ENCODE results near the gene RANBP3. TPM values are rescaled to one million over a fixed set of nuclear protein-coding genes. Genes with fewer than 3 reads are reported as not detected.

RANBP3 gene
- total RNA-seq, 3 donors from 2014 or later: 101 to 104 (median 103) TPM

GRCh38 chr19:5897189-5897969 lies 80.6 kb downstream of the RANBP3 start:
- Mint-ChIP-seq H3K9me3 (no peaks in the 10 kb centered on the region), H3K4me1 (ENCODE audit: low read depth) (peaks cover 15% of the 10 kb centered on the region), H3K27me3 (ENCODE audit: low read depth) (no peaks in the 10 kb centered on the region), H3K36me3 (ENCODE audit: insufficient read depth) (peaks cover 10% of the 10 kb centered on the region), H3K4me3 (no peak overlapping the region)
- DNase-seq (no peak), ATAC-seq (no peak)

GRCh38 chr19:5896365-5897076 lies 81.4 kb downstream of the RANBP3 start:
- Mint-ChIP-seq H3K4me3 (no peak overlapping the region), H3K36me3 (ENCODE audit: insufficient read depth) (peaks cover 10% of the 10 kb centered on the region), H3K9me3 (no peaks in the 10 kb centered on the region), H3K27me3 (ENCODE audit: low read depth) (no peaks in the 10 kb centered on the region), H3K4me1 (ENCODE audit: low read depth) (peaks cover 15% of the 10 kb centered on the region)
- ATAC-seq (no peak), DNase-seq (no peak)

- DNase-seq: no peak
- ATAC-seq: no peak
- H3K4me1 Mint-ChIP-seq (ENCODE audit: low read depth): peaks cover 9% of the 10 kb centered on the region
- peaks cover 8% of the 10 kb centered on the region for H3K36me3 Mint-ChIP-seq (ENCODE audit: insufficient read depth)
- no peak overlapping the region for H3K4me3 Mint-ChIP-seq
- no peaks in the 10 kb centered on the region for H3K9me3 Mint-ChIP-seq
- no peaks in the 10 kb centered on the region for H3K27me3 Mint-ChIP-seq (ENCODE audit: low read depth)
Measured at GRCh38 chr19:5895890-5896289, 82.0 kb downstream of the RANBP3 start.

GRCh38 chr19:5895409-5895808 lies 82.5 kb downstream of the RANBP3 start:
- Mint-ChIP-seq H3K27me3 (ENCODE audit: low read depth) (no peaks in the 10 kb centered on the region), H3K36me3 (ENCODE audit: insufficient read depth) (peaks cover 8% of the 10 kb centered on the region), H3K4me3 (no peak overlapping the region), H3K4me1 (ENCODE audit: low read depth) (peaks cover 9% of the 10 kb centered on the region), H3K9me3 (no peaks in the 10 kb centered on the region)
- DNase-seq: no peak
- no peak for ATAC-seq

- Mint-ChIP-seq H3K27me3 (ENCODE audit: low read depth) (no peaks in the 10 kb centered on the region), H3K4me3 (no peak overlapping the region), H3K36me3 (ENCODE audit: insufficient read depth) (peaks cover 2% of the 10 kb centered on the region), H3K4me1 (ENCODE audit: low read depth) (peaks cover 4% of the 10 kb centered on the region), H3K9me3 (no peaks in the 10 kb centered on the region)
- ATAC-seq (no peak), DNase-seq (no peak)
Measured at GRCh38 chr19:5894704-5895349, 83.1 kb downstream of the RANBP3 start.

- peaks cover 4% of the 10 kb centered on the region for H3K4me1 Mint-ChIP-seq (ENCODE audit: low read depth)
- H3K9me3 Mint-ChIP-seq: no peaks in the 10 kb centered on the region
- H3K4me3 Mint-ChIP-seq: no peak overlapping the region
- ATAC-seq (no peak), DNase-seq (no peak)
- H3K27me3 Mint-ChIP-seq (ENCODE audit: low read depth): peaks cover 5% of the 10 kb centered on the region
- peaks cover 2% of the 10 kb centered on the region for H3K36me3 Mint-ChIP-seq (ENCODE audit: insufficient read depth)
Measured at GRCh38 chr19:5893907-5894703, 83.8 kb downstream of the RANBP3 start.

- Mint-ChIP-seq H3K4me1 (ENCODE audit: low read depth) (peaks cover 4% of the 10 kb centered on the region), H3K36me3 (ENCODE audit: insufficient read depth) (peaks cover 2% of the 10 kb centered on the region), H3K9me3 (no peaks in the 10 kb centered on the region), H3K27me3 (ENCODE audit: low read depth) (peaks cover 5% of the 10 kb centered on the region), H3K4me3 (no peak overlapping the region)
- no peak for DNase-seq
- no peak for ATAC-seq
Measured at GRCh38 chr19:5893296-5893903, 84.5 kb downstream of the RANBP3 start.

- H3K4me3 Mint-ChIP-seq: no peak overlapping the region
- ATAC-seq: no peak
- peaks cover 5% of the 10 kb centered on the region for H3K27me3 Mint-ChIP-seq (ENCODE audit: low read depth)
- peaks cover 2% of the 10 kb centered on the region for H3K36me3 Mint-ChIP-seq (ENCODE audit: insufficient read depth)
- peaks cover 2% of the 10 kb centered on the region for H3K4me1 Mint-ChIP-seq (ENCODE audit: low read depth)
- no peak for DNase-seq
- H3K9me3 Mint-ChIP-seq: no peaks in the 10 kb centered on the region
Measured at GRCh38 chr19:5892772-5893275, 85.1 kb downstream of the RANBP3 start.

GRCh38 chr19:5891938-5892771 lies 85.8 kb downstream of the RANBP3 start:
- Mint-ChIP-seq H3K9me3 (no peaks in the 10 kb centered on the region), H3K36me3 (ENCODE audit: insufficient read depth) (peaks cover 2% of the 10 kb centered on the region), H3K4me1 (ENCODE audit: low read depth) (peaks cover 2% of the 10 kb centered on the region), H3K4me3 (no peak overlapping the region), H3K27me3 (ENCODE audit: low read depth) (peaks cover 5% of the 10 kb centered on the region)
- ATAC-seq: peak; percentile 47 to 51
- no peak for DNase-seq

- Mint-ChIP-seq H3K4me3 (no peak overlapping the region), H3K27me3 (ENCODE audit: low read depth) (peaks cover 7% of the 10 kb centered on the region), H3K4me1 (ENCODE audit: low read depth) (peaks cover 2% of the 10 kb centered on the region), H3K9me3 (no peaks in the 10 kb centered on the region), H3K36me3 (ENCODE audit: insufficient read depth) (peaks cover 2% of the 10 kb centered on the region)
- no peak for ATAC-seq
- DNase-seq: no peak
Measured at GRCh38 chr19:5891572-5891937, 86.4 kb downstream of the RANBP3 start.

- Mint-ChIP-seq H3K4me1 (ENCODE audit: low read depth) (peaks cover 2% of the 10 kb centered on the region), H3K9me3 (no peaks in the 10 kb centered on the region)
- ATAC-seq: no peak
Measured at GRCh38 chr19:5890099-5890498, 87.8 kb downstream of the RANBP3 start.

GRCh38 chr19:5889288-5889971 lies 88.5 kb downstream of the RANBP3 start:
- H3K9me3 Mint-ChIP-seq: no peaks in the 10 kb centered on the region
- peaks cover 13% of the 10 kb centered on the region for H3K27me3 Mint-ChIP-seq (ENCODE audit: low read depth)
- DNase-seq (no peak), ATAC-seq (no peak)
- no peak overlapping the region for H3K4me3 Mint-ChIP-seq
- H3K4me1 Mint-ChIP-seq (ENCODE audit: low read depth): peaks cover 2% of the 10 kb centered on the region
- H3K36me3 Mint-ChIP-seq (ENCODE audit: insufficient read depth): no peaks in the 10 kb centered on the region

More at GRCh38 chr19:5890099-5890498, 87.8 kb downstream of the RANBP3 start:
- Mint-ChIP-seq H3K27me3 (ENCODE audit: low read depth) (peaks cover 13% of the 10 kb centered on the region), H3K36me3 (ENCODE audit: insufficient read depth) (no peaks in the 10 kb centered on the region), H3K4me3 (no peak overlapping the region)
- no peak for DNase-seq

Measured in activated T-cell treated with anti-CD3 and anti-CD28 coated beads, Interleukin-2, amount 50 U/mL, for 4 hours (primary cell).